ENCODE results near the gene EPHB2.

The EPHB2 gene

DNA sequence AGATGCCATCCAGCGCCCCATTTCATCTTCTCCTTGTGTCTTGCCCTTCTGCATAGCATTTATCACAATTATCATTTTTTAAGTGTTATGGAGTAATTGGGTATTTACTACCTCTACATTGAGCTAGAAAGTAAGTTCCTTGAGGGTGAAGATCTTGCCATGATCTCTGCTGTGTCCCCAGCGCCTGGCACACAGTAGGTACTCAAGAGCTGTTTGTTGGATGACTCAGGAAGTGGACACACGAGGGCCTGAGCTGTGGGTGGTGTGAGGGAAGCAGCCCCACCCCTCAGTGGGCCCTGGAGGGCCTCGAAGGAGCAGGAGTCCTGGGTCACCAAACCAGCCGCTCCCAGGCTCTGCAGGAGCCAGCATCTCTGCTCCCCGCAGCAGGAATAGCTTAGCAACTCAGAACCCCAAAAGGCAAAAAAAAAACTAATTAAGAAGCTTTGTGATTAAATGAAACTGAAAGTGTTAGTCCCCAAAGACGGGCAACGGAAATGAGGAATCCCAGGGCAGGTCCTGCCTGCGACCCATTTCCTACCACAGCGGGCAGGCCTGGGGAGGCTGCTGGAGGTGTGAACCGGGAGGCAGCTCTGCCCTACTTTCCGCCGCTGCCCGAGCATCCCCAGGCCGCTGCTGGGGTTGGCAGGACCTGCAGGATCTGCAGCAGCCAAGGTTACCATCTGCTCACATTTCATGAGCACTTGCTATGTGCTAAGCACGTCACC is 174.3 kb downstream of the EPHB2 start:
- no peak for DNase-seq (ENCODE audit: low spot score)

- DNase-seq (ENCODE audit: low spot score), result no peak
Observed at GRCh38 chr1:22886211-22886610, 175.6 kb downstream of the EPHB2 start.

GRCh38 chr1:22887491-22887890 is 176.9 kb downstream of the EPHB2 start:
- DNase-seq (ENCODE audit: low spot score), result no peak

- DNase-seq (ENCODE audit: low spot score), result no peak
Observed at GRCh38 chr1:22888320-22889075, 177.9 kb downstream of the EPHB2 start.

DNA sequence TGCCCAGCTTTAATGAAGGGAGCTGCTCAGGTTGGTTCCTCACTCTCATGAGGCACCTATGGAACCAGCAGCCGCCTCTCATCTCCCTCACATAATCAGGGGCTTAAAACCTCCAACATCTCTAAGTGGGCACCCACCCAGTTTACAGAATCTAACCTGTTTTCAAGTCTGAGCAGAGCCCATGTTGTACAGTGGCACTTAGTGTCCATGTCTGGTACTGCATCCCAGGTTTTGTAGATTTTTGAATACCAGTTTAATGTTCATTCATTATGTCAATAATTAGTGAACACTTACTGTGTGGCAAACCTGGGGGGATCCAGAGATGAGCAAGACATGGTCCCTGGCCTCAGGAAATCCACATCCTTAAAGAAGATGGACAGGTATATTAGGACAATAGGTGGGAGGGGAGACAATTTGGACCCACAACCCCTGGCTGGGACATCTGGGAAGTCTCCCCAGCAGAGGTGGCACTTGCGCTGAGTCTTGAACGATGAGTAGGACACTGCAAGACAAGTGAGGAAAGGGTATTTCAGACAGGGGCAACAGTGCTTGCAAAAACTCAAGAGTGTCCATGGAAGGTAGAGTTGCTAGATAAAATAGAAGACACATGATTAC is 178.7 kb downstream of the EPHB2 start:
- DNase-seq (ENCODE audit: low spot score), result peak; percentile 57

- DNase-seq (ENCODE audit: low spot score), result no peak
Observed at GRCh38 chr1:22892789-22893188, 182.2 kb downstream of the EPHB2 start.

GRCh38 chr1:22893292-22893691 is 182.7 kb downstream of the EPHB2 start:
- no peak for DNase-seq (ENCODE audit: low spot score)

- no peak for DNase-seq (ENCODE audit: low spot score)
Observed at GRCh38 chr1:22895357-22895756, 184.7 kb downstream of the EPHB2 start.

- no peak for DNase-seq (ENCODE audit: low spot score)
Observed at GRCh38 chr1:22896184-22896583, 185.5 kb downstream of the EPHB2 start.

DNA sequence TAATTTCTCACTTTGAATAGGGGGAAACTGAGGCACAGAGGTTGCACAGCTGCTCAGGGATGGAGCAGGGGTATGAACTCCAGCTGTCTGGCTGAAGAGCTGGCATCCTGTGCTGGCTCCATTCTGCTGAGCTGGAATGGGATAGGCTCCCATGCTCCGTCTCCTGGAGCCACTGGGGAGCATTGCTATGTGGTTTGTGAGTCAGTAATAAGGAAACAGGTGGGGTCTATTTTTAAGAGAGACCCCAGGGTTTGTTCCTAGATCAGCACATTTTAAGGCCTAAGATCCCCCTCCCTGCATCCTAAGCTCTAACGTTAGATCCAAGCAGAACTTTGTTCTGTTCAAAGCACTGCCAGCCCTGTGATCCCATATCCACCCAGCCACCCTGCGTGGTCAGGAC is 189.8 kb downstream of the EPHB2 start:
- DNase-seq (ENCODE audit: low spot score), result no peak

DNA sequence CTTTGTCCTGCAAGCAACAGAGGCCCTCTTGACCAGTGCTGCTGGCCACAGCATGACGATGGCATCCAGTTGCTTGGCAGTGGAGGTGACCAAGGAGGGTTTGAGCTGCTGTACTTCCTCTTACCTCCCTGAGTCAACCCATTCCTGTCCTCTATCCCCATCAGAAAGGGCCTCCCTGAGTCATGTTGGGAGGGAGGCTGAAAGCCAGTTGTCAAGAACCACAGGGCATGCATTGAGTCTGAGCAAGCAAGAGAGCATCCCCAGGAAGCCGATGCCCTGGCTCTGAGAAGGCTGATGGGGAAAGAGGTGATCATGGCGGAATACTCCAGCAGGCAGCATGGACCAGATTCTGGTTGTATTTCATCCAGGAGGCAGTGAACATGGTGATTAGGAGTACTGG is 192.5 kb downstream of the EPHB2 start:
- DNase-seq (ENCODE audit: low spot score), result no peak

- no peak for DNase-seq (ENCODE audit: low spot score)
Observed at GRCh38 chr1:22906968-22907367, 196.3 kb downstream of the EPHB2 start.

- no peak for DNase-seq (ENCODE audit: low spot score)
Observed at GRCh38 chr1:22907528-22907927, 196.9 kb downstream of the EPHB2 start.

- DNase-seq (ENCODE audit: low spot score), result no peak
Observed at GRCh38 chr1:22908880-22909426, 198.3 kb downstream of the EPHB2 start.

DNA sequence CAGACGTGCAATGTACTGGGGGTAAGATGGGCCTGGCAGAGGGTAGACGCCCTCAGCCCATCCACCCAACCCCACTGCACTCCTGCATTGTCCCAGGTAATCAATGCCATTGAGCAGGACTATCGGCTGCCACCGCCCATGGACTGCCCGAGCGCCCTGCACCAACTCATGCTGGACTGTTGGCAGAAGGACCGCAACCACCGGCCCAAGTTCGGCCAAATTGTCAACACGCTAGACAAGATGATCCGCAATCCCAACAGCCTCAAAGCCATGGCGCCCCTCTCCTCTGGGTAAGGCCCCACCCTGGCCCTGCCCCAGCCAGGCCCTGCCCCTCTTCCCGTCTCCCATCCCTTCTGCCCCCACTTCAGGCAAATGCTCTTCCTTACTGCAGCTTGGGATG is 199.6 kb downstream of the EPHB2 start:
- DNase-seq (ENCODE audit: low spot score), result no peak

- no peak for DNase-seq (ENCODE audit: low spot score)
Observed at GRCh38 chr1:22910986-22911651, 200.5 kb downstream of the EPHB2 start.

DNA sequence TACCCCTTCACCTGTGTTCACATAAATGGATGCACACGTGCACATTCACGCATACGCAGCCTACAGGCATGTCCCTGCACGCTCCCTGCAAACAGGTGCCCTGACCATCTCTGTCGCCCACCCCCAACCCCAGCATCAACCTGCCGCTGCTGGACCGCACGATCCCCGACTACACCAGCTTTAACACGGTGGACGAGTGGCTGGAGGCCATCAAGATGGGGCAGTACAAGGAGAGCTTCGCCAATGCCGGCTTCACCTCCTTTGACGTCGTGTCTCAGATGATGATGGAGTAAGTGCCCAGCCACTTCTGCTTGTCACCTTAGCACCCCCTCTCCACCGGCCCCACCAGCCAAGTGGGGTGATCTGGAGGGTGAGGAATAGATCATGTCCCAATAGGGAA is 201.7 kb downstream of the EPHB2 start:
- no peak for DNase-seq (ENCODE audit: low spot score)

GRCh38 chr1:22913421-22914141 is 202.9 kb downstream of the EPHB2 start:
- no peak for DNase-seq (ENCODE audit: low spot score)

GRCh38 chr1:22914156-22914555 is 203.5 kb downstream of the EPHB2 start:
- DNase-seq (ENCODE audit: low spot score), result no peak

GRCh38 chr1:22914633-22915217 is 204.1 kb downstream of the EPHB2 start:
- no peak for DNase-seq (ENCODE audit: low spot score)

GRCh38 chr1:22915231-22915630 is 204.6 kb downstream of the EPHB2 start:
- no peak for DNase-seq (ENCODE audit: low spot score)
